Measurements from ENCODE around the gene RPLP2.
A peak's percentile ranks its signal among the peaks of the same experiment; 100 is the strongest.

Gene RPLP2

GRCh38 chr11:808427-809286, 1.1 kb upstream of the RPLP2 start:
- peak; percentile 63 for DNase-seq

GRCh38 chr11:810040-810567, 337 bp downstream of the RPLP2 start:
- no peak for DNase-seq

GRCh38 chr11:811446-812245, 1.9 kb downstream of the RPLP2 start:
- DNase-seq: no peak

- no peak for DNase-seq
These were observed 2.6 kb downstream of the RPLP2 start for GRCh38 chr11:812390-812789.

GRCh38 chr11:813072-813455, 3.3 kb downstream of the RPLP2 start:
- DNase-seq: no peak

- DNase-seq: no peak
These were observed 3.8 kb downstream of the RPLP2 start for GRCh38 chr11:813456-814096.

GRCh38 chr11:815675-816432, 6.1 kb downstream of the RPLP2 start:
- no peak for DNase-seq

GRCh38 chr11:816433-816779, 6.6 kb downstream of the RPLP2 start:
- DNase-seq: no peak

- DNase-seq: no peak
These were observed 8.8 kb downstream of the RPLP2 start, which contains the start of gene PNPLA2 for GRCh38 chr11:818396-819128. PNPLA2 (plus strand) TSS chr11:818914; CDS start chr11:819719, 805 bp downstream.

GRCh38 chr11:819129-819931, 9.6 kb downstream of the RPLP2 start:
- peak; percentile 93 for DNase-seq

GRCh38 chr11:819943-820649, 10.3 kb downstream of the RPLP2 start:
- DNase-seq: peak; percentile 96

GRCh38 chr11:820655-821511, 11.1 kb downstream of the RPLP2 start:
- no peak for DNase-seq

GRCh38 chr11:821512-822371, 12.0 kb downstream of the RPLP2 start:
- DNase-seq: no peak

- DNase-seq: no peak
These were observed 13.9 kb downstream of the RPLP2 start for GRCh38 chr11:823441-824291.

GRCh38 chr11:824292-824880, 14.6 kb downstream of the RPLP2 start:
- DNase-seq: no peak

- DNase-seq: no peak
These were observed 15.2 kb downstream of the RPLP2 start for GRCh38 chr11:824942-825341.

All from CD4-positive, alpha-beta T cell treated with Interleukin-21 for 1 hour (primary cell).